Right renal pelvis (tissue), 4 donors: ENCODE data around the gene DUSP11. TPM values are rescaled to one million over a fixed set of nuclear protein-coding genes. Genes with fewer than 3 reads are reported as not detected.
"Not testable (repeated sequence)": the region's sequence is repeated elsewhere in the genome, so short reads cannot be mapped to it uniquely, and the experiment has no call there.

Experiments used
- DNase-seq, 4 donors: peaks; one replicate each; pipeline ENCODE4 v3.0.0-alpha.2; 2013; ENCODE audit warnings: low read depth in 4 of 4, low spot score in 3 of 4, missing footprints in 1 of 4
- polyA plus RNA-seq, 4 donors: library from polyadenylated mRNA; unstranded; fragments of 120-200 nt; gene quantifications; one replicate each; pipeline ENCODE4 v1.2.1, GENCODE V29; 2013; ENCODE audit not compliant: insufficient read length in 4 of 4

The DUSP11 gene
- polyA plus RNA-seq, 4 donors, result 34.2 to 41.6 (median 37.6) TPM

GRCh38 chr2:73776869-73777519, 2.9 kb downstream of the DUSP11 start:
- no peak for DNase-seq

GRCh38 chr2:73776381-73776780, 3.5 kb downstream of the DUSP11 start:
- DNase-seq, result no peak

GRCh38 chr2:73772819-73773218, 7.1 kb downstream of the DUSP11 start:
- no peak for DNase-seq

GRCh38 chr2:73770725-73771124, 9.2 kb downstream of the DUSP11 start:
- DNase-seq, result no peak

GRCh38 chr2:73766994-73767393, 12.9 kb downstream of the DUSP11 start:
- no peak for DNase-seq

- no peak for DNase-seq
These were observed 13.6 kb downstream of the DUSP11 start for GRCh38 chr2:73766349-73766748.

GRCh38 chr2:73764945-73765344, 15.0 kb downstream of the DUSP11 start:
- DNase-seq, result no peak

GRCh38 chr2:73762571-73762970, 17.3 kb downstream of the DUSP11 start:
- no peak for DNase-seq

GRCh38 chr2:73759904-73760303, 20.0 kb downstream of the DUSP11 start:
- DNase-seq, result no peak

GRCh38 chr2:73759285-73759764, 20.6 kb downstream of the DUSP11 start:
- no peak for DNase-seq

- not testable (repeated sequence) for DNase-seq
These were observed 25.6 kb downstream of the DUSP11 start for GRCh38 chr2:73754332-73754731.

- no peak for DNase-seq
These were observed 30.6 kb downstream of the DUSP11 start for GRCh38 chr2:73749314-73749713.

- DNase-seq, result no peak
These were observed 33.1 kb downstream of the DUSP11 start for GRCh38 chr2:73746877-73747208.

- DNase-seq, result no peak
These were observed 33.7 kb downstream of the DUSP11 start for GRCh38 chr2:73746015-73746876.

- no peak for DNase-seq
These were observed 39.1 kb downstream of the DUSP11 start for GRCh38 chr2:73740767-73741166.

GRCh38 chr2:73739101-73739500, 40.8 kb downstream of the DUSP11 start:
- DNase-seq, result no peak

- DNase-seq, result peak; percentile 93 to 94 (median 94)
These were observed 42.8 kb downstream of the DUSP11 start, which contains the start of gene TPRKB for GRCh38 chr2:73736855-73737779. Gene TPRKB (minus strand): TSS chr2:73737345. CDS start chr2:73734569, 2,776 bp downstream.

GRCh38 chr2:73736378-73736777, 43.5 kb downstream of the DUSP11 start:
- DNase-seq, result no peak

- no peak for DNase-seq
These were observed 49.1 kb downstream of the DUSP11 start for GRCh38 chr2:73730810-73731209.

- no peak for DNase-seq
These were observed 51.2 kb downstream of the DUSP11 start for GRCh38 chr2:73728711-73729110.

- no peak for DNase-seq
These were observed 51.9 kb downstream of the DUSP11 start for GRCh38 chr2:73728043-73728442.
